SH-SY5Y (cell line): ENCODE measurements around the gene SCARF1.

Source experiments
- GATA2 ChIP-seq: IDR thresholded peaks from 2 replicates; pipeline ENCODE4 v1.6.1; 2011; ENCODE audit warnings: mild to moderate bottlenecking, low read depth, low read length
- GATA3 ChIP-seq: IDR thresholded peaks from 2 replicates; pipeline ENCODE4 v1.6.1; 2011; ENCODE audit warnings: low read depth, mild to moderate bottlenecking, low read length, moderate library complexity

- TF ChIP-seq GATA2, result no peak
- TF ChIP-seq GATA3, result no peak
Measured at GRCh38 chr17:1630662-1631061, 14.9 kb downstream of the SCARF1 start.
